NT2/D1 (cell line): ENCODE results near the gene ZEB1.
"Not testable (repeated sequence)": the region's sequence is repeated elsewhere in the genome, so short reads cannot be mapped to it uniquely, and the experiment has no call there.

ENCODE experiments used
- SUZ12 ChIP-seq: IDR thresholded peaks from 2 replicates; pipeline ENCODE4 v1.6.1; 2011; ENCODE audit not compliant: insufficient read length, insufficient read depth; ENCODE audit errors: extremely low read depth
- YY1 ChIP-seq: IDR thresholded peaks from 2 replicates; pipeline ENCODE4 v1.6.1; 2011; ENCODE audit not compliant: insufficient read length, insufficient read depth

- not testable (repeated sequence) for TF ChIP-seq YY1, SUZ12
These were observed 86.8 kb downstream of the ZEB1 start for GRCh38 chr10:31405829-31406228.
